Measurements from ENCODE around the gene PKMYT1. TPM values are rescaled to one million over a fixed set of nuclear protein-coding genes. Genes with fewer than 3 reads are reported as not detected.

Gene PKMYT1
- polyA plus RNA-seq, 2 donors: 20.7 to 22.3 TPM

- no peaks in the 10 kb centered on the region for H3K27me3 ChIP-seq (ENCODE audit: control insufficient read depth in 1 of 2, insufficient read depth in 2 of 2, low read length in 2 of 2)
- H3K4me1 ChIP-seq (ENCODE audit: control insufficient read depth in 2 of 2, insufficient read depth in 2 of 2, low read length in 1 of 2): peaks cover 4 to 16% of the 10 kb centered on the region in 2 donors
- WGBS, 2 donors: 85 to 88% methylated on average over 34 to 35 of the region's 35 CpGs
These were observed 8.9 kb downstream of the PKMYT1 start for GRCh38 chr16:2971134-2971984.

GRCh38 chr16:2970563-2970962 lies 9.7 kb downstream of the PKMYT1 start:
- Histone ChIP-seq H3K27me3 (ENCODE audit: control insufficient read depth in 1 of 2, insufficient read depth in 2 of 2, low read length in 2 of 2) (no peaks in the 10 kb centered on the region), H3K36me3 (ENCODE audit: control insufficient read depth in 2 of 2, insufficient read depth in 2 of 2, low read length in 1 of 2) (peaks cover 0 to 2% of the 10 kb centered on the region in 2 donors), H3K4me1 (ENCODE audit: control insufficient read depth in 2 of 2, insufficient read depth in 2 of 2, low read length in 1 of 2) (peaks cover 4 to 16% of the 10 kb centered on the region in 2 donors), H3K4me3 (ENCODE audit: low read depth in 1 of 2, low read length in 2 of 2) (peak overlapping the region; percentile 62), H3K9me3 (ENCODE audit: control insufficient read depth in 2 of 2, insufficient read depth in 1 of 2, low read depth in 1 of 2, low read length in 1 of 2) (no peaks in the 10 kb centered on the region), H3K27ac (ENCODE audit: low read depth in 2 of 2, low read length in 1 of 2) (no peak overlapping the region)
- 77 to 88% methylated on average over 6 of the region's 6 CpGs for WGBS, 2 donors

More at GRCh38 chr16:2971134-2971984, 8.9 kb downstream of the PKMYT1 start:
- no peaks in the 10 kb centered on the region for H3K9me3 ChIP-seq (ENCODE audit: control insufficient read depth in 2 of 2, insufficient read depth in 1 of 2, low read depth in 1 of 2, low read length in 1 of 2)
- H3K27ac ChIP-seq (ENCODE audit: low read depth in 2 of 2, low read length in 1 of 2): no peak overlapping the region
- peaks cover 0 to 4% of the 10 kb centered on the region in 2 donors for H3K36me3 ChIP-seq (ENCODE audit: control insufficient read depth in 2 of 2, insufficient read depth in 2 of 2, low read length in 1 of 2)
- H3K4me3 ChIP-seq (ENCODE audit: low read depth in 1 of 2, low read length in 2 of 2): peak overlapping the region in 1 of 2 donors; percentile 10

GRCh38 chr16:2969545-2970521 lies 10.4 kb downstream of the PKMYT1 start:
- WGBS, 2 donors: 2% methylated on average over 72 to 83 of the region's 83 CpGs
- no peaks in the 10 kb centered on the region for H3K9me3 ChIP-seq (ENCODE audit: control insufficient read depth in 2 of 2, insufficient read depth in 1 of 2, low read depth in 1 of 2, low read length in 1 of 2)
- peaks cover 0 to 2% of the 10 kb centered on the region in 2 donors for H3K36me3 ChIP-seq (ENCODE audit: control insufficient read depth in 2 of 2, insufficient read depth in 2 of 2, low read length in 1 of 2)
- H3K4me1 ChIP-seq (ENCODE audit: control insufficient read depth in 2 of 2, insufficient read depth in 2 of 2, low read length in 1 of 2): peaks cover 5 to 16% of the 10 kb centered on the region in 2 donors
- H3K27me3 ChIP-seq (ENCODE audit: control insufficient read depth in 1 of 2, insufficient read depth in 2 of 2, low read length in 2 of 2): peaks cover 0 to 4% of the 10 kb centered on the region in 2 donors
- peak overlapping the region; percentile 62 for H3K4me3 ChIP-seq (ENCODE audit: low read depth in 1 of 2, low read length in 2 of 2)
- peak overlapping the region in 1 of 2 donors; percentile 36 for H3K27ac ChIP-seq (ENCODE audit: low read depth in 2 of 2, low read length in 1 of 2)

- 1% methylated on average over 79 to 98 of the region's 98 CpGs for WGBS, 2 donors
- Histone ChIP-seq H3K4me3 (ENCODE audit: low read depth in 1 of 2, low read length in 2 of 2) (peak within 1 kb of the TSS; percentile 62), H3K9me3 (ENCODE audit: control insufficient read depth in 2 of 2, insufficient read depth in 1 of 2, low read depth in 1 of 2, low read length in 1 of 2) (no peaks in the 10 kb centered on the region), H3K4me1 (ENCODE audit: control insufficient read depth in 2 of 2, insufficient read depth in 2 of 2, low read length in 1 of 2) (peaks cover 14 to 25% of the 10 kb centered on the region in 2 donors), H3K27ac (ENCODE audit: low read depth in 2 of 2, low read length in 1 of 2) (peak within 1 kb of the TSS in 1 of 2 donors; percentile 65), H3K27me3 (ENCODE audit: control insufficient read depth in 1 of 2, insufficient read depth in 2 of 2, low read length in 2 of 2) (peaks cover 0 to 9% of the 10 kb centered on the region in 2 donors), H3K36me3 (ENCODE audit: control insufficient read depth in 2 of 2, insufficient read depth in 2 of 2, low read length in 1 of 2) (peaks cover 0 to 2% of the 10 kb centered on the region in 2 donors)
These were observed 11.3 kb downstream of the PKMYT1 start, which contains the start of gene PAQR4 for GRCh38 chr16:2968738-2969544. Gene PAQR4 (plus strand): TSS chr16:2969348. CDS start chr16:2969675, 327 bp downstream.

- H3K27me3 ChIP-seq (ENCODE audit: control insufficient read depth in 1 of 2, insufficient read depth in 2 of 2, low read length in 2 of 2): peaks cover 0 to 10% of the 10 kb centered on the region in 2 donors
These were observed 11.9 kb downstream of the PKMYT1 start for GRCh38 chr16:2968368-2968737.

GRCh38 chr16:2967721-2968161 lies 12.5 kb downstream of the PKMYT1 start:
- 58 to 64% methylated on average over 29 to 33 of the region's 33 CpGs for WGBS, 2 donors
- peaks cover 0 to 14% of the 10 kb centered on the region in 2 donors for H3K27me3 ChIP-seq (ENCODE audit: control insufficient read depth in 1 of 2, insufficient read depth in 2 of 2, low read length in 2 of 2)
- peaks cover 0 to 2% of the 10 kb centered on the region in 2 donors for H3K36me3 ChIP-seq (ENCODE audit: control insufficient read depth in 2 of 2, insufficient read depth in 2 of 2, low read length in 1 of 2)
- H3K9me3 ChIP-seq (ENCODE audit: control insufficient read depth in 2 of 2, insufficient read depth in 1 of 2, low read depth in 1 of 2, low read length in 1 of 2): no peaks in the 10 kb centered on the region
- peaks cover 20 to 33% of the 10 kb centered on the region in 2 donors for H3K4me1 ChIP-seq (ENCODE audit: control insufficient read depth in 2 of 2, insufficient read depth in 2 of 2, low read length in 1 of 2)
- no peak overlapping the region for H3K27ac ChIP-seq (ENCODE audit: low read depth in 2 of 2, low read length in 1 of 2)
- H3K4me3 ChIP-seq (ENCODE audit: low read depth in 1 of 2, low read length in 2 of 2): no peak overlapping the region

More at GRCh38 chr16:2968368-2968737, 11.9 kb downstream of the PKMYT1 start:
- WGBS, 2 donors: 15% methylated on average over 18 of the region's 18 CpGs
- Histone ChIP-seq H3K27ac (ENCODE audit: low read depth in 2 of 2, low read length in 1 of 2) (peak overlapping the region in 1 of 2 donors; percentile 65), H3K9me3 (ENCODE audit: control insufficient read depth in 2 of 2, insufficient read depth in 1 of 2, low read depth in 1 of 2, low read length in 1 of 2) (no peaks in the 10 kb centered on the region), H3K4me3 (ENCODE audit: low read depth in 1 of 2, low read length in 2 of 2) (peak overlapping the region; percentile 62), H3K4me1 (ENCODE audit: control insufficient read depth in 2 of 2, insufficient read depth in 2 of 2, low read length in 1 of 2) (peaks cover 19 to 30% of the 10 kb centered on the region in 2 donors), H3K36me3 (ENCODE audit: control insufficient read depth in 2 of 2, insufficient read depth in 2 of 2, low read length in 1 of 2) (peaks cover 0 to 2% of the 10 kb centered on the region in 2 donors)

GRCh38 chr16:2967211-2967631 lies 13.0 kb downstream of the PKMYT1 start:
- peaks cover 0 to 20% of the 10 kb centered on the region in 2 donors for H3K27me3 ChIP-seq (ENCODE audit: control insufficient read depth in 1 of 2, insufficient read depth in 2 of 2, low read length in 2 of 2)
- H3K4me3 ChIP-seq (ENCODE audit: low read depth in 1 of 2, low read length in 2 of 2): no peak overlapping the region
- WGBS, 2 donors: 20 to 40% methylated on average over 40 to 51 of the region's 51 CpGs
- H3K9me3 ChIP-seq (ENCODE audit: control insufficient read depth in 2 of 2, insufficient read depth in 1 of 2, low read depth in 1 of 2, low read length in 1 of 2): no peaks in the 10 kb centered on the region
- H3K4me1 ChIP-seq (ENCODE audit: control insufficient read depth in 2 of 2, insufficient read depth in 2 of 2, low read length in 1 of 2): peaks cover 20 to 33% of the 10 kb centered on the region in 2 donors
- no peak overlapping the region for H3K27ac ChIP-seq (ENCODE audit: low read depth in 2 of 2, low read length in 1 of 2)
- peaks cover 0 to 2% of the 10 kb centered on the region in 2 donors for H3K36me3 ChIP-seq (ENCODE audit: control insufficient read depth in 2 of 2, insufficient read depth in 2 of 2, low read length in 1 of 2)

GRCh38 chr16:2966808-2967191 lies 13.4 kb downstream of the PKMYT1 start:
- Histone ChIP-seq H3K9me3 (ENCODE audit: control insufficient read depth in 2 of 2, insufficient read depth in 1 of 2, low read depth in 1 of 2, low read length in 1 of 2) (no peaks in the 10 kb centered on the region), H3K36me3 (ENCODE audit: control insufficient read depth in 2 of 2, insufficient read depth in 2 of 2, low read length in 1 of 2) (peaks cover 0 to 2% of the 10 kb centered on the region in 2 donors), H3K27ac (ENCODE audit: low read depth in 2 of 2, low read length in 1 of 2) (no peak overlapping the region), H3K27me3 (ENCODE audit: control insufficient read depth in 1 of 2, insufficient read depth in 2 of 2, low read length in 2 of 2) (peaks cover 0 to 23% of the 10 kb centered on the region in 2 donors), H3K4me3 (ENCODE audit: low read depth in 1 of 2, low read length in 2 of 2) (no peak overlapping the region), H3K4me1 (ENCODE audit: control insufficient read depth in 2 of 2, insufficient read depth in 2 of 2, low read length in 1 of 2) (peaks cover 20 to 33% of the 10 kb centered on the region in 2 donors)
- 25 to 26% methylated on average over 36 to 46 of the region's 46 CpGs for WGBS, 2 donors
